ENCODE measurements around the gene NME7.

- no peak for TF ChIP-seq CTCF (IDR thresholded peaks at IDR 0.05)
- TF ChIP-seq CREB1 (CRISPR knock-in tag; IDR thresholded peaks at IDR 0.05) = no peak
- no peak for TF ChIP-seq MAX (CRISPR knock-in tag; IDR thresholded peaks at IDR 0.05)
- TF ChIP-seq ZSCAN18 (CRISPR knock-in tag; IDR thresholded peaks at IDR 0.05) = no peak
- TF ChIP-seq ZNF416 (CRISPR knock-in tag; IDR thresholded peaks at IDR 0.05) = no peak
Measured at GRCh38 chr1:169146576-169147214, 220.9 kb downstream of the NME7 start.

Measured in WTC11 (cell line).